H9 (cell line): ENCODE measurements around the gene FREM1. TPM values are rescaled to one million over a fixed set of nuclear protein-coding genes. Genes with fewer than 3 reads are reported as not detected.

Experiments used
- DNase-seq: peaks from one replicate; pipeline ENCODE4 v3.0.0-alpha.2; 2017
- H2AFZ ChIP-seq: one replicate; pipeline ENCODE4 v1.6.1; 2013; ENCODE audit warnings: mild to moderate bottlenecking, low read length, control low read depth, moderate library complexity
- H2AK5ac ChIP-seq: 2 replicates; pipeline ENCODE4 v1.6.1; 2013; ENCODE audit warnings: low read length, control low read depth, mixed read lengths; ENCODE audit not compliant: insufficient read length
- H2BK120ac ChIP-seq: one replicate; pipeline ENCODE4 v1.6.1; 2013; ENCODE audit warnings: low read depth, mild to moderate bottlenecking, low read length, control low read depth, inconsistent platforms; ENCODE audit not compliant: poor library complexity, severe bottlenecking
- H2BK12ac ChIP-seq: 2 replicates; pipeline ENCODE4 v1.6.1; 2013; ENCODE audit warnings: low read length, control low read depth, mixed read lengths, low read depth; ENCODE audit not compliant: insufficient read length
- H2BK15ac ChIP-seq: 2 replicates; pipeline ENCODE4 v1.6.1; 2013; ENCODE audit warnings: low read depth, low read length, control low read depth
- H2BK20ac ChIP-seq: one replicate; pipeline ENCODE4 v1.6.1; 2013; ENCODE audit warnings: low read depth, mild to moderate bottlenecking, low read length, control low read depth, inconsistent platforms; ENCODE audit not compliant: poor library complexity, severe bottlenecking
- H2BK5ac ChIP-seq: 2 replicates; pipeline ENCODE4 v1.6.1; 2013; ENCODE audit warnings: low read length, control low read depth, mixed read lengths; ENCODE audit not compliant: insufficient read length
- H3K14ac ChIP-seq: 2 replicates; pipeline ENCODE4 v1.6.1; 2013; ENCODE audit warnings: low read length, control low read depth; ENCODE audit not compliant: insufficient read depth
- H3K18ac ChIP-seq: 2 replicates; pipeline ENCODE4 v1.6.1; 2013; ENCODE audit warnings: low read depth, mild to moderate bottlenecking, mixed read lengths, low read length, control low read depth; ENCODE audit not compliant: insufficient read length
- H3K23ac ChIP-seq: 2 replicates; pipeline ENCODE4 v1.6.1; 2013; ENCODE audit warnings: low read length, control low read depth, mixed read lengths, low read depth; ENCODE audit not compliant: insufficient read length
- H3K23me2 ChIP-seq: 2 replicates; pipeline ENCODE4 v1.6.1; 2013; ENCODE audit warnings: low read depth, mild to moderate bottlenecking, mixed read lengths, low read length, control low read depth; ENCODE audit not compliant: insufficient read length, poor library complexity, severe bottlenecking
- H3K27ac ChIP-seq: 2 replicates; pipeline ENCODE4 v1.5.1; 2013; ENCODE audit warnings: low read length, control low read depth, mixed read lengths, low read depth; ENCODE audit not compliant: insufficient read length
- H3K27me3 ChIP-seq: 2 replicates; pipeline ENCODE4 v1.6.1; 2013; ENCODE audit warnings: low read length, control low read depth, inconsistent platforms; ENCODE audit not compliant: insufficient read depth
- H3K4ac ChIP-seq: 2 replicates; pipeline ENCODE4 v1.6.1; 2013; ENCODE audit warnings: low read depth, mild to moderate bottlenecking, control low read depth, inconsistent platforms, low read length, moderate library complexity
- H3K4me1 ChIP-seq: 2 replicates; pipeline ENCODE4 v1.6.1; 2013; ENCODE audit warnings: low read length, control low read depth, inconsistent platforms; ENCODE audit not compliant: insufficient read depth
- H3K4me2 ChIP-seq: 2 replicates; pipeline ENCODE4 v1.6.1; 2013; ENCODE audit warnings: low read length, control low read depth, mixed read lengths; ENCODE audit not compliant: insufficient read length, insufficient read depth
- H3K56ac ChIP-seq: 2 replicates; pipeline ENCODE4 v1.6.1; 2013; ENCODE audit warnings: low read depth, mild to moderate bottlenecking, mixed read lengths, low read length, control low read depth; ENCODE audit not compliant: insufficient read length
- H3K79me1 ChIP-seq: 2 replicates; pipeline ENCODE4 v1.6.1; 2013; ENCODE audit warnings: low read depth, mild to moderate bottlenecking, moderate library complexity, low read length, control low read depth, inconsistent platforms; ENCODE audit not compliant: insufficient read depth, poor library complexity, severe bottlenecking
- H3K79me2 ChIP-seq: 2 replicates; pipeline ENCODE4 v1.6.1; 2013; ENCODE audit warnings: low read length, control low read depth, inconsistent platforms; ENCODE audit not compliant: insufficient read depth
- H3K9ac ChIP-seq: 2 replicates; pipeline ENCODE4 v1.6.1; 2013; ENCODE audit warnings: low read length, control low read depth, mixed read lengths; ENCODE audit not compliant: insufficient read length; ENCODE audit errors: extremely low read depth
- H3K9me3 ChIP-seq: one replicate; pipeline ENCODE4 v1.6.1; 2013; ENCODE audit warnings: low read depth, low read length, inconsistent platforms; ENCODE audit not compliant: control insufficient read depth
- H3T11ph ChIP-seq: one replicate; pipeline ENCODE4 v1.6.1; 2013; ENCODE audit warnings: mild to moderate bottlenecking, low read length, control low read depth, inconsistent platforms
- H4K20me1 ChIP-seq: one replicate; pipeline ENCODE4 v1.6.1; 2013; ENCODE audit not compliant: control insufficient read depth, insufficient read length, insufficient read depth
- H4K5ac ChIP-seq: 2 replicates; pipeline ENCODE4 v1.6.1; 2013; ENCODE audit warnings: low read depth, mild to moderate bottlenecking, mixed read lengths, low read length, control low read depth; ENCODE audit not compliant: insufficient read length
- H4K8ac ChIP-seq: replicated peaks from 2 replicates; pipeline ENCODE4 v1.6.1; 2013; ENCODE audit warnings: low read length, control low read depth, mixed read lengths, low read depth; ENCODE audit not compliant: insufficient read length
- H4K91ac ChIP-seq: 2 replicates; pipeline ENCODE4 v1.6.1; 2013; ENCODE audit warnings: low read depth, mild to moderate bottlenecking, moderate library complexity, mixed read lengths, low read length, control low read depth; ENCODE audit not compliant: insufficient read length
- H3K27ac Mint-ChIP-seq, 3 experiments: 2 replicates in 2 of 3; 3 replicates in 1 of 3; pipeline ENCODE4 v1.8.0; 2020 to 2021; ENCODE audit warnings: mixed read lengths in 3 of 3, mild to moderate bottlenecking in 1 of 3, moderate library complexity in 1 of 3
- H3K27me3 Mint-ChIP-seq: 2 replicates; pipeline ENCODE4 v1.8.0; 2021; ENCODE audit warnings: low read depth, mild to moderate bottlenecking, moderate library complexity, mixed read lengths
- H3K36me3 Mint-ChIP-seq, 3 experiments: 2 replicates in 2 of 3; 3 replicates in 1 of 3; pipeline ENCODE4 v1.8.0; 2020 to 2021; ENCODE audit warnings: low read depth in 3 of 3, mixed read lengths in 3 of 3; ENCODE audit not compliant: insufficient read depth in 1 of 3
- H3K4me1 Mint-ChIP-seq, 2 experiments: 2 replicates each; pipeline ENCODE4 v1.8.0; 2020; ENCODE audit warnings: mixed read lengths in 2 of 2
- H3K4me3 Mint-ChIP-seq, 2 experiments: 2 replicates in 1 of 2; 3 replicates in 1 of 2; pipeline ENCODE4 v1.8.0; 2020 to 2021; ENCODE audit warnings: mild to moderate bottlenecking in 2 of 2, mixed read lengths in 2 of 2, moderate library complexity in 1 of 2
- H3K9me3 Mint-ChIP-seq, 2 experiments: 2 replicates in 1 of 2; 3 replicates in 1 of 2; pipeline ENCODE4 v1.8.0; 2020; ENCODE audit warnings: mild to moderate bottlenecking in 2 of 2, mixed read lengths in 2 of 2, moderate library complexity in 1 of 2
- CTCF ChIP-seq: fragments of 200-600 bp; sonication (generic); conservative IDR thresholded peaks from 3 replicates; pipeline ENCODE4 v1.8.0; 2021; ENCODE audit warnings: antibody characterized with exemption, mild to moderate bottlenecking
- WGBS: extraction: QIAGEN DNeasy Blood & Tissue Kit; methylation state at CpG from one replicate; pipeline ENCODE4 v1.1.7; 2013; ENCODE audit warnings: missing lambda C conversion rate, low lambda C conversion rate, mixed read lengths; ENCODE audit not compliant: insufficient read length; ENCODE audit errors: extremely low coverage; 5-methylcytosine and 5-hydroxymethylcytosine counted together
- total RNA-seq: library from RNA; stranded (reverse); gene quantifications from 2 replicates; pipeline ENCODE4 v1.2.1, GENCODE V29; 2021

The FREM1 gene
- total RNA-seq, 1 experiment from 2014 or later, result 0.44 TPM

DNA sequence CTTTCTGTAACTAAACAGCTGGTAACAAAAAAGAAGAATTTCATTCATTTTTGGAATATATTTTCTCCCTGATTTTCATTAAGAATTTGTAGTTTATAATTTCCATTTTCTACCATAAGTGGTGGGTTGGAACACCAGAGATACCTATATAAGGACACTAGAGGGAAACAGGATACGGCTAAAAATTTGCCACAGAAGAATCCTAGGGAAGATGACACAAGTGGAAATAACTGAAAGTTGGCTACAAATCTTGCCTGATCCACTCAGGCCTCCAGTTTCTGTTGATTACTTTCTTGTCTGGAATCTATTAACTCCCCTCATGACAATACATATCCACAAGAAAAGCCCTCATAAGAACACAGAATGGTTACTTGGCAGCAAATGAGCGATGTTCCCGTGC, 46.8 kb downstream of the FREM1 start:
- H3K23me2 ChIP-seq, result no peaks in the 10 kb centered on the region
- no peak overlapping the region for H3K4ac ChIP-seq
- H3K27me3 ChIP-seq, result no peaks in the 10 kb centered on the region
- H4K20me1 ChIP-seq, result no peaks in the 10 kb centered on the region
- no peak overlapping the region for H3K18ac ChIP-seq
- Mint-ChIP-seq H3K36me3 (no peaks in the 10 kb centered on the region), H3K4me3 (no peak overlapping the region), H3K27ac (no peak overlapping the region), H3K4me1 (peaks cover 2 to 6% of the 10 kb centered on the region in 2 experiments; a peak in 2 of 4 replicates), H3K9me3 (no peaks in the 10 kb centered on the region), H3K27me3 (no peaks in the 10 kb centered on the region)
- no peak overlapping the region for H3T11ph ChIP-seq
- peak; percentile 29; the same call in 2 of the 3 replicates for TF ChIP-seq CTCF
- H2AK5ac ChIP-seq, result no peak overlapping the region
- no peak overlapping the region for H3K4me2 ChIP-seq
- no peaks in the 10 kb centered on the region for H3K9me3 ChIP-seq
- H3K9ac ChIP-seq, result no peak overlapping the region
- no peak overlapping the region for H4K5ac ChIP-seq
- DNase-seq, result no peak
- H2BK15ac ChIP-seq, result no peak overlapping the region
- no peak overlapping the region for H3K23ac ChIP-seq
- H3K27ac ChIP-seq, result no peak overlapping the region
- no peaks in the 10 kb centered on the region for H3K4me1 ChIP-seq
- H3K56ac ChIP-seq, result no peak overlapping the region
- WGBS, result no CpG with 5 or more reads among the region's 3 CpGs
- H2BK12ac ChIP-seq, result no peak overlapping the region
- no peaks in the 10 kb centered on the region for H3K79me2 ChIP-seq
- H2AFZ ChIP-seq, result no peak overlapping the region
- no peaks in the 10 kb centered on the region for H3K79me1 ChIP-seq
- no peak overlapping the region for H4K91ac ChIP-seq
- no peak overlapping the region for H2BK20ac ChIP-seq
- H4K8ac ChIP-seq, result no peak overlapping the region
- no peak overlapping the region for H2BK5ac ChIP-seq
- no peak overlapping the region for H3K14ac ChIP-seq
- no peak overlapping the region for H2BK120ac ChIP-seq
